DND-41 (cell line): ENCODE measurements around the gene CAMK2A.

Experiments used
- EZH2 ChIP-seq: IDR thresholded peaks from 3 replicates; pipeline ENCODE4 v1.6.1; 2012; ENCODE audit warnings: borderline replicate concordance, low read depth, mild to moderate bottlenecking, moderate library complexity, low read length, inconsistent platforms; ENCODE audit not compliant: severe bottlenecking
- TF ChIP-seq, protein P1 (sequence below): IDR thresholded peaks from 2 replicates; pipeline ENCODE4 v1.5.1; 2012; ENCODE audit warnings: borderline replicate concordance, low read length, moderate library complexity, mild to moderate bottlenecking; ENCODE audit not compliant: poor library complexity, severe bottlenecking; ENCODE audit errors: extremely low read depth

DNA sequence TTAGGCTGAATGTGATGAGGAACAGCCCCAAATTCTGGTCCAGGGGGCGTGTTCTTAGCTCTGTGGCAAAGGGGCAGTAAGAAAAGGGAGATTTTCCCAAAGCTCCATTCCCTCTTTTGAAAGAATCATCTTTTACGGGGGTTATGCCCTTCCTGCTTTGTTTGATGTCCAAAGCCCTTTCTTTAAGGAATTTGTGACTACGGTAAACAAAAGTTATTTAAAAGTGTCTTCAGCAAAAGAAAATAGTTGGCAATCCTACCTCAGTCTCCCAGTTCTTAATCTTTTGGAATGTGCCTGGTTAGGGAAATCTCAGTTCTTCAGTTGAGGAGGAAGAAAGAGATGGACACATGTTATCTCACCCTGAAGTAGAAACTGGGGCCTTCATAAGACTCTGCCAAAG, 37.6 kb upstream of the CAMK2A start:
- TF ChIP-seq, protein P1, sequence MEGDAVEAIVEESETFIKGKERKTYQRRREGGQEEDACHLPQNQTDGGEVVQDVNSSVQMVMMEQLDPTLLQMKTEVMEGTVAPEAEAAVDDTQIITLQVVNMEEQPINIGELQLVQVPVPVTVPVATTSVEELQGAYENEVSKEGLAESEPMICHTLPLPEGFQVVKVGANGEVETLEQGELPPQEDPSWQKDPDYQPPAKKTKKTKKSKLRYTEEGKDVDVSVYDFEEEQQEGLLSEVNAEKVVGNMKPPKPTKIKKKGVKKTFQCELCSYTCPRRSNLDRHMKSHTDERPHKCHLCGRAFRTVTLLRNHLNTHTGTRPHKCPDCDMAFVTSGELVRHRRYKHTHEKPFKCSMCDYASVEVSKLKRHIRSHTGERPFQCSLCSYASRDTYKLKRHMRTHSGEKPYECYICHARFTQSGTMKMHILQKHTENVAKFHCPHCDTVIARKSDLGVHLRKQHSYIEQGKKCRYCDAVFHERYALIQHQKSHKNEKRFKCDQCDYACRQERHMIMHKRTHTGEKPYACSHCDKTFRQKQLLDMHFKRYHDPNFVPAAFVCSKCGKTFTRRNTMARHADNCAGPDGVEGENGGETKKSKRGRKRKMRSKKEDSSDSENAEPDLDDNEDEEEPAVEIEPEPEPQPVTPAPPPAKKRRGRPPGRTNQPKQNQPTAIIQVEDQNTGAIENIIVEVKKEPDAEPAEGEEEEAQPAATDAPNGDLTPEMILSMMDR: no peak
- no peak for TF ChIP-seq EZH2
